Activated B cell treated with CpG ODN at 0.5 μM for 24 hours (primary cell): ENCODE data around the gene SMIM12. TPM values are rescaled to one million over a fixed set of nuclear protein-coding genes. Genes with fewer than 3 reads are reported as not detected.

ENCODE experiments used
- ATAC-seq: fragments of 200-7000 bp; cut with Tn5 transposase; one replicate; pipeline ENCODE4 v1.10.0; 2021; ENCODE audit warnings: low read depth, mild to moderate bottlenecking, moderate library complexity
- CTCF ChIA-PET: fragments of 350-600 bp; sonication (Branson Sonifier 250); formaldehyde crosslinking; loops from one replicate; lab custom pipeline; 2021; ENCODE audit warnings: antibody characterized with exemption; lab: Charles Lee
- POLR2A ChIA-PET: fragments of 350-600 bp; sonication (Branson Sonifier 250); formaldehyde crosslinking; loops from one replicate; lab custom pipeline; 2021; ENCODE audit warnings: antibody characterized with exemption; lab: Charles Lee
- DNase-seq: peaks from one replicate; pipeline ENCODE4 v3.0.0; 2022
- H3K27ac Mint-ChIP-seq: one replicate; pipeline ENCODE4 v1.8.0; 2020; ENCODE audit warnings: mixed read lengths
- H3K27me3 Mint-ChIP-seq: one replicate; pipeline ENCODE4 v1.8.0; 2021; ENCODE audit warnings: mixed read lengths
- H3K36me3 Mint-ChIP-seq: one replicate; pipeline ENCODE4 v1.8.0; 2021; ENCODE audit warnings: low read depth, mixed read lengths
- H3K4me1 Mint-ChIP-seq: one replicate; pipeline ENCODE4 v1.8.0; 2021; ENCODE audit warnings: mixed read lengths
- H3K4me3 Mint-ChIP-seq: one replicate; pipeline ENCODE4 v1.8.0; 2020; ENCODE audit warnings: mild to moderate bottlenecking, mixed read lengths
- H3K9me3 Mint-ChIP-seq: one replicate; pipeline ENCODE4 v1.8.0; 2020; ENCODE audit warnings: mixed read lengths
- CTCF ChIP-seq: fragments of 200-600 bp; IDR thresholded peaks from one replicate; pipeline ENCODE4 v1.8.0; 2022; ENCODE audit warnings: antibody characterized with exemption, mild to moderate bottlenecking
- intact Hi-C: fragments of 100-400 bp; cut with micrococcal nuclease; formaldehyde crosslinking; loops from one replicate; pipeline ENCODE4 v1.15.1; 2024
- total RNA-seq: library from RNA; stranded (reverse); gene quantifications from 2 replicates; pipeline ENCODE4 v1.2.3, GENCODE V29; 2022

The SMIM12 gene
- total RNA-seq, 1 donor from 2014 or later = 45.9 TPM

GRCh38 chr1:34899471-34899870, 39.9 kb upstream of the SMIM12 start:
- no peak for DNase-seq
- Mint-ChIP-seq H3K36me3 (no peaks in the 10 kb centered on the region), H3K4me1 (no peaks in the 10 kb centered on the region), H3K27me3 (peaks cover 7% of the 10 kb centered on the region), H3K9me3 (no peaks in the 10 kb centered on the region), H3K4me3 (no peak overlapping the region), H3K27ac (no peak overlapping the region)
- ATAC-seq = no peak
- intact Hi-C loops = no loop called here
- TF ChIP-seq CTCF = no peak
- ChIA-PET POLR2A (no interaction called here), CTCF (no interaction called here)

- Mint-ChIP-seq H3K9me3 (peaks cover under 1% of the 10 kb centered on the region), H3K27me3 (peaks cover 7% of the 10 kb centered on the region), H3K36me3 (no peaks in the 10 kb centered on the region), H3K4me3 (no peak overlapping the region), H3K27ac (no peak overlapping the region), H3K4me1 (no peaks in the 10 kb centered on the region)
- CTCF ChIA-PET = interaction anchor here (0.5 kb wide), 1 partner anchor 464 kb away, joined by 3 read pairs; no protein-coding TSS in a partner anchor
- no peak for TF ChIP-seq CTCF
- POLR2A ChIA-PET = no interaction called here
- ATAC-seq (no peak), DNase-seq (no peak)
- intact Hi-C loops = no loop called here
Measured at GRCh38 chr1:34898330-34898761, 38.8 kb upstream of the SMIM12 start.

GRCh38 chr1:34896612-34897011, 37.1 kb upstream of the SMIM12 start:
- Mint-ChIP-seq H3K4me3 (no peak overlapping the region), H3K9me3 (peaks cover 10% of the 10 kb centered on the region), H3K4me1 (no peaks in the 10 kb centered on the region), H3K27me3 (peaks cover 2% of the 10 kb centered on the region), H3K36me3 (peaks cover 3% of the 10 kb centered on the region), H3K27ac (no peak overlapping the region)
- TF ChIP-seq CTCF = no peak
- ChIA-PET CTCF (no interaction called here), POLR2A (no interaction called here)
- ATAC-seq (no peak), DNase-seq (no peak)
- intact Hi-C loops = no loop called here

- intact Hi-C loops = no loop called here
- no peak for TF ChIP-seq CTCF
- ChIA-PET POLR2A (no interaction called here), CTCF (no interaction called here)
- peaks cover 11% of the 10 kb centered on the region for H3K9me3 Mint-ChIP-seq
- H3K4me1 Mint-ChIP-seq = peaks cover 5% of the 10 kb centered on the region
- no peak for ATAC-seq
- peaks cover 25% of the 10 kb centered on the region for H3K27me3 Mint-ChIP-seq
- peaks cover 3% of the 10 kb centered on the region for H3K36me3 Mint-ChIP-seq
- no peak for DNase-seq
- H3K4me3 Mint-ChIP-seq = no peak overlapping the region
- H3K27ac Mint-ChIP-seq = no peak overlapping the region
Measured at GRCh38 chr1:34889705-34890104, 30.2 kb upstream of the SMIM12 start.

GRCh38 chr1:34887593-34887992, 28.0 kb upstream of the SMIM12 start:
- peaks cover 8% of the 10 kb centered on the region for H3K9me3 Mint-ChIP-seq
- TF ChIP-seq CTCF = no peak
- peaks cover 31% of the 10 kb centered on the region for H3K27me3 Mint-ChIP-seq
- DNase-seq (no peak), ATAC-seq (no peak)
- ChIA-PET CTCF (no interaction called here), POLR2A (no interaction called here)
- H3K4me3 Mint-ChIP-seq = no peak overlapping the region
- H3K4me1 Mint-ChIP-seq = peaks cover 5% of the 10 kb centered on the region
- intact Hi-C loops = no loop called here
- no peak overlapping the region for H3K27ac Mint-ChIP-seq
- H3K36me3 Mint-ChIP-seq = peaks cover 2% of the 10 kb centered on the region
